NCI-H2107 treated with DMSO at 0.1 percent for 48 hours (cell line): ENCODE measurements around the gene GPX2.

ENCODE experiments used
- DNase-seq: peaks from one replicate; lab custom pipeline; 2025; ENCODE audit not compliant: unreplicated experiment; lab: John Stamatoyannopoulos, UW

The GPX2 gene

GRCh38 chr14:64940336-64940910, 2.1 kb downstream of the GPX2 start:
- no peak for DNase-seq

- DNase-seq, result no peak
Observed at GRCh38 chr14:64939817-64940190, 2.7 kb downstream of the GPX2 start.

- DNase-seq, result peak; percentile 91
Observed at GRCh38 chr14:64938972-64939816, 3.4 kb downstream of the GPX2 start.

GRCh38 chr14:64937821-64938193, 4.7 kb downstream of the GPX2 start:
- DNase-seq, result peak; percentile 56

- DNase-seq, result no peak
Observed at GRCh38 chr14:64937171-64937820, 5.2 kb downstream of the GPX2 start.

GRCh38 chr14:64935508-64935907, 7.0 kb downstream of the GPX2 start:
- DNase-seq, result peak; percentile 41

- no peak for DNase-seq
Observed at GRCh38 chr14:64934338-64934929, 8.1 kb downstream of the GPX2 start.

GRCh38 chr14:64932231-64932630, 10.3 kb downstream of the GPX2 start:
- no peak for DNase-seq

- DNase-seq, result no peak
Observed at GRCh38 chr14:64931123-64931522, 11.4 kb downstream of the GPX2 start.

- no peak for DNase-seq
Observed at GRCh38 chr14:64930085-64930843, 12.3 kb downstream of the GPX2 start.

- DNase-seq, result no peak
Observed at GRCh38 chr14:64929014-64929359, 13.6 kb downstream of the GPX2 start.

- DNase-seq, result no peak
Observed at GRCh38 chr14:64928239-64929013, 14.1 kb downstream of the GPX2 start.

- no peak for DNase-seq
Observed at GRCh38 chr14:64927031-64927430, 15.5 kb downstream of the GPX2 start.

GRCh38 chr14:64926398-64926995, 16.0 kb downstream of the GPX2 start:
- DNase-seq, result no peak

- no peak for DNase-seq
Observed at GRCh38 chr14:64923015-64923414, 19.5 kb downstream of the GPX2 start.

GRCh38 chr14:64920465-64920864, 22.1 kb downstream of the GPX2 start:
- DNase-seq, result no peak

GRCh38 chr14:64919618-64920017, 22.9 kb downstream of the GPX2 start:
- no peak for DNase-seq

GRCh38 chr14:64919215-64919614, 23.3 kb downstream of the GPX2 start:
- DNase-seq, result no peak

- no peak for DNase-seq
Observed at GRCh38 chr14:64918216-64918615, 24.3 kb downstream of the GPX2 start.

GRCh38 chr14:64915797-64916196, 26.7 kb downstream of the GPX2 start:
- DNase-seq, result no peak
